GM18520 (cell line): Measurements from ENCODE around the gene ADGRL3.
"Not testable (repeated sequence)": the region's sequence is repeated elsewhere in the genome, so short reads cannot be mapped to it uniquely, and the experiment has no call there.

ENCODE experiments used
- ATAC-seq: cut with Tn5 transposase; IDR thresholded peaks from one replicate; pipeline ENCODE4 v1.9.1; 2021; ENCODE audit not compliant: unreplicated experiment

ADGRL3 gene

GRCh38 chr4:61714387-61714911 is 514.3 kb downstream of the ADGRL3 start:
- ATAC-seq: no peak

GRCh38 chr4:61716426-61716825 is 516.3 kb downstream of the ADGRL3 start:
- ATAC-seq: no peak

DNA sequence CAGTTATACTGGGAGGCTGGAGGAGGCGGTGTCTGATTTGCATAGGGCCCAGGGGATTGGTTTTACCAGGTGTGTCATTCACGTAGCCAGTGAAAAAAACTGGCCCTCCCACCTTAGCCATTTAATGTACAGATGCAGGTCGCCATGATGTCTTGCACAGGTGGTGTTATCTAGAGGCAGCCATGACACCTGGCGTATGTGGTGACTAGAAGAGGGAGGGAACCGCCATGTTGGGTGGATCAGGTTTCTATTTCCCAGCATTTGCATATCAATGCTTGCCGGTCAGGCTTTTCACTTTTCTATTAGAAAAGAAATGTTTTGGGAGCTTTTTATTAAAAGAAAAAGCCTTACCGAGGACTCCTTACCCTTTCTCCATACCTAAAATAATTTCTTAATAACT is 523.4 kb downstream of the ADGRL3 start:
- ATAC-seq: no peak

- no peak for ATAC-seq
Observed at GRCh38 chr4:61727286-61727685, 527.2 kb downstream of the ADGRL3 start.

GRCh38 chr4:61734409-61734808 is 534.3 kb downstream of the ADGRL3 start:
- ATAC-seq: no peak

DNA sequence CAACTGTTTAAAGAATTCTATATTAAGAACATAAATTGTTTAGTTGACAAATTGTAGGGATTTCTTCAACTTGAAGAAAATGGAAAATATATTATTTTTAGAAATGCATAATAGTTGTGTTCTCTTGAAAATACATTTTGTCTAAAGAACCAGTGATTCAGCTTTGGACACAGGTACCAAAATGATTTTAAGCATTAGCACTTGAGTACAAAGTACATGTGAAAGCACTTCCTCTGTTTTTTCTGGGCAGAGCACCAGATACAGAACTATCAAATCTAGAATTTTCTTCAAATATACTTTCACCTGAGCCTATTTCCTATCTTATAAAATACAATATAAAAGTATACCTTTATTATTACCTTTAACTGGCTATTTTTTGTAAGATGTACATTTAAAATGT is 539.8 kb downstream of the ADGRL3 start:
- ATAC-seq: no peak

DNA sequence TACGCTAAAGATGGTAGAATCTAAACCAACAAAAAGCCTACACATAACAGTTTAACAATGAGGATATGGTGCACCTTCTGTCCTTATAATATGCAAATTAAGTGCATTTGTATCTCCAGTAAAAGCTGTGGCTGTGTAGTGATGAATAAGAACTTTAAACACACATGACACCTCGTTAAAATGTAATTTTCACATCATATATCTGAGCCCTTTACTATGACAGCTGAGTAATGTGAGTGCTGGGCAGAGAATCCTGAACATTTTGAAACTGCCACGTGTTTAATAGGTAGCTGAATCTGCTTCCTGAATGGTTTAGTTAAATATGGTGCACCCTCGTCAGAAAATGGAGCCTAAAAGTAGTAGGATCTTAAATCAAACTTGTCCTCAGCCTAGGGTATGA is 540.8 kb downstream of the ADGRL3 start:
- ATAC-seq: no peak

DNA sequence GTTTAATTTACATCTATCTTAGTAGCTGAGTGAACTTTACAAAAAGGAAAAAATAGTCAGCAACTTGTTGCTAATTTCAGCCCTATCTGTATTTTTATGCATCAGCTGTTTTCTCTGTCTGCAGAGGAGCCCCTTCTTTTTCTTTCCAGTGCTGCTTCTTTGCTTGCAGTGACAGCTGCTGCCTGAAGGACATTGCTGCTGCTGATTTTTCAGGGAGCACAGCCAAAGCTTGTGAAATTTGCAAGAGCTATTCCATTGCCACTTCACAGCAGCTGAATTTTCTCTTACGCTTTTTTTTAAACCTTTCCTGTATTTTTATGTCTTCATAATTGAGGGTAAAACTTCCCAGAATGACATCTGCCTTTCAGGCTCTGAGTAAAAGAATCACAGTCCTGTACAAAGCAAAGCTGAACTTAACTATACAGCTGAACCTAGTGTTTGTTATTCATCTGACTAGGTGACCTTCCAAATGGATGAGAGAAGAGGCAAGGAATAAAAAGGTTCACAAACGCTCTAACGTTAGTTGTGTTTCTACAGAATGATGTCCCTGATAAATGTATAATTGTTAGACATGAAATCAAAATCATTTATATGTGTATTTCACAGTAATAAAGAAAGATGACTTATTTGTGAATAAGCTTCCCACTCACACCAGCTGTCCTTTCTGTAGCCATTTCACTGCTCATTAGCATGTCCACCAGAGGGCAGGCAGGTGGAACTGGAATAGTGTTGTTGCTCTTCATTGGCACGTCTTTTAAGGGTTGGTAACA is 541.4 kb downstream of the ADGRL3 start:
- no peak for ATAC-seq

DNA sequence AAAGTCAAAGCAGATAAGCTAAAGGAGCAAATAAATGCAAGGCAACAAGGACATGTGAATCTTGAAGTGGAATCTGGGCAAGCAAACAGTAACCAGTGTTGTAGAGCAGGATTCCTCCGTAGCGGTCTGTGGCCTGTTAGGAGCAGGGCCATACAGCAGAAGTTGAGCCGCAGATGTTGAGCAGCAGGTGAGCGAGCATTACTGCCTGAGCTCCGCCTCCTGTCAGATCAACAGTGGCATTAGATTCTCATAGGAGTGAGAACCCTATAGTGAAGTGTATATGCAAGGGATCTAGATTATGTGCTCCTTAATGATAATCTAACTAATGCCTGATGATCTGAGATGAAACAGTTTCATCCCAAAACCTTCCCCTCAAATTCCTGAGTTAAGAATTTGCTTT is 550.7 kb downstream of the ADGRL3 start:
- no peak for ATAC-seq

GRCh38 chr4:61752617-61753016 is 552.5 kb downstream of the ADGRL3 start:
- ATAC-seq: no peak

- ATAC-seq: no peak
Observed at GRCh38 chr4:61753739-61754138, 553.6 kb downstream of the ADGRL3 start.

DNA sequence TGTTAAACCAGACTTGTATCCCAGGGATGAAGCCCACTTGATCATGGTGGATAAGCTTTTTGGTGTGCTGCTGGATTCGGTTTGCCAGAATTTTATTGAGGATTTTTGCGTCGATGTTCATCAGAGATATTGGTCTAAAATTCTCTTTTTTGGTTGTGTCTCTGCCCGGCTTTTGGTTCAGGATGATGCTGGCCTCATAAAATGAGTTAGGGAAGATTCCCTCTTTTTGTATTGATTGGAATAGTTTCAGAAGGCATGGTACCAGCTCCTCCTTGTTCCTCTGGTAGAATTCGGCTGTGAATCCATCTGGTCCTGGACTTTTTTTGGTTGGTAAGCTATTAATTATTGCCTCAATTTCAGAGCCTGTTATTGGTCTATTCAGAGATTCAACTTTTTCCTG is 556.8 kb downstream of the ADGRL3 start:
- ATAC-seq: not testable (repeated sequence)

GRCh38 chr4:61757983-61758382 is 557.9 kb downstream of the ADGRL3 start:
- ATAC-seq: not testable (repeated sequence)

GRCh38 chr4:61758596-61758995 is 558.5 kb downstream of the ADGRL3 start:
- not testable (repeated sequence) for ATAC-seq

- not testable (repeated sequence) for ATAC-seq
Observed at GRCh38 chr4:61759245-61759644, 559.1 kb downstream of the ADGRL3 start.

DNA sequence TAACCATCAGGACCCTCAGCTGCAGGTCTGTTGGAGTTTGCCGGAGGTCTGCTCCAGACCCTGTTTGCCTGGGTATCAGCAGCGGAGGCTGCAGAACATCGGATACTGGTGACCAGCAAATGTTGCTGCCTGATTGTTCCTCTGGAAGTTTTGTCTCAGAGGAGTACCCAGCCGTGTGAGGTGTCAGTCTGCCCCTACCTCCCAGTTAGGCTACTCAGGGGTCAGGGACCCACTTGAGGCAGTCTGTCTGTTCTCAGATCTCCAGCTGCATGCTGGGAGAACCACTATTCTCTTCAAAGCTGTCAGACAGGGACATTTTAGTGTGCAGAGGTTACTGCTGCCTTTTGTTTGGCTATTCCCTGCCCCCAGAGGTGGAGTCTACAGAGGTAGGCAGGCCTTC is 559.8 kb downstream of the ADGRL3 start:
- ATAC-seq: not testable (repeated sequence)

- no peak for ATAC-seq
Observed at GRCh38 chr4:61760820-61761219, 560.7 kb downstream of the ADGRL3 start.

- ATAC-seq: no peak
Observed at GRCh38 chr4:61762722-61763627, 562.8 kb downstream of the ADGRL3 start.

DNA sequence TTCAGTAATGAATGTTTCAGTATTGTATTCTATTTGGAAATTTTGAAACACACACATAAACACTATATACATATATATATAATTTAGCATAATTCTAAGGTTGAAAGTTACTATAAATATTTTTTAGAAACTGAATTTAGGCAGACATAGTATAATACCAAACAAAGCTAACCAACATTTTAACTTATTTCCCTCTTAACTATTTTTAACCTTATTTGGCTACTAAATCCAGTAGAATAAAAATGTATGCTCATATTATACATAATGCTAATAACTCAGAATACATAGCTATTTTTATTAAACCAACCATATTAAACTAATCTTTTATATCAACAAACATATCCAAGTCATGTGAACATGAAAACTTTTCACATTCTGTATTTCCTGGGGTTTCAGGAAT is 563.6 kb downstream of the ADGRL3 start:
- ATAC-seq: no peak

GRCh38 chr4:61764090-61764489 is 564.0 kb downstream of the ADGRL3 start:
- not testable (repeated sequence) for ATAC-seq

- ATAC-seq: not testable (repeated sequence)
Observed at GRCh38 chr4:61769444-61770167, 569.5 kb downstream of the ADGRL3 start.
